Astrocyte of the hippocampus (primary cell): ENCODE measurements around the gene EIF2B2.

Source experiments
- DNase-seq: peaks from one replicate; pipeline ENCODE4 v3.0.0; 2011; ENCODE audit warnings: low read depth, low spot score

The EIF2B2 gene

GRCh38 chr14:75042035-75042434 lies 39.3 kb downstream of the EIF2B2 start:
- DNase-seq: peak; percentile 52

DNA sequence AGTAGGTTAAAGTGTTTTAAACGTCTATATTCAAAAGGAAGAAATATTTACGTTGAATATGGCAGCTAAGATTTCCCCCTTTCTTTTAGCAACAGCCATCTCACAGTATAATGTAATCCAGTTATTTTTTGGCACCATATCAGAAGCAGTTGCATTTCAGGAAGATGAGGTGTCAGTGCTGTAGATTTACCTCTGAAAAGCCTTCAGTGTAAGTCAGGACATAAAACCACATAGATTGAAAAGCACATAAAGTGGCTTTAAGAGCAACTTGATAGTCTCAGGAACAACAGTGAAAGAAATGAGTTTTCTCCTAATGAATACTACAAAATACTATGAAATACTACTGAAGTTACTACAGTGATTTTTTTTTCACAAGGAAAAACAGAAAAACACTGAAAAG lies 41.6 kb downstream of the EIF2B2 start:
- peak; percentile 68 for DNase-seq

- DNase-seq: no peak
These were observed 42.0 kb downstream of the EIF2B2 start for GRCh38 chr14:75044752-75045151.

DNA sequence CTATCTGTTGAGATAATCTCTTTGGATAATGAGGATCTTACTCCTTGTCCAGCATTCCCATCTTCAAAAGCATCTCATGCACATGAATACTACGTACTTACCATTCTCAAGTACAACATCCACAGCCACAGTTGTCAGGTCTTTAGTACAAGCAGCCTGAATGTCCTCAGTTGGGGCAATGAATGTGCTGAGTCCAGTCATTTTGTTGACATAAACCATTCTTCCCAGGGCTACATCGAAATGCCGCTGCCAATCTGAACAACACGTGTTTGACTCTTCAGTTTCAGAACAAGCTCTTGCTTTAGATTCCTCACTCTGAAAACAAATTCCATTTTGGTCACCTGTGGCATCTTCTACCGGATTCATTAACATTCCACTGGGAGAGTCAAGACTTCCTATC lies 43.6 kb downstream of the EIF2B2 start:
- no peak for DNase-seq

DNA sequence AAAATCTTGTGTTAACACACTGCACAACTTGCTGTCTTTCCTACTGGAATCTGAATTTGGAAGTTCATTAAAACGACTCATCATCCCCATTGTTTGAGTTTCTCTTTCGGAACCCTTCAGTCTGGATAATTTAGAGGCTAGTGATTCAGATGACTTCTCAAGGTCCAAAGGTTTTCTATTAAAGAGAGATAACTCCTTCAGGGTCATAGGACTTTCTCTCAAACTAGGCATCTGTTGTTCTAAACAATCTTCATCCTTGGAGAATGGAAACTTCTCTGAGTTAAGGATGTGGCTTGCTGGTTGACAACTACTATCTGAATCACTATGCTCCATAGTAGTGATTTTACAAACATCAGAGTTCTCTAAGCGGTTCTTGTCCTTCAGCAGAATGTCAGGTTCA lies 44.2 kb downstream of the EIF2B2 start:
- DNase-seq: no peak

DNA sequence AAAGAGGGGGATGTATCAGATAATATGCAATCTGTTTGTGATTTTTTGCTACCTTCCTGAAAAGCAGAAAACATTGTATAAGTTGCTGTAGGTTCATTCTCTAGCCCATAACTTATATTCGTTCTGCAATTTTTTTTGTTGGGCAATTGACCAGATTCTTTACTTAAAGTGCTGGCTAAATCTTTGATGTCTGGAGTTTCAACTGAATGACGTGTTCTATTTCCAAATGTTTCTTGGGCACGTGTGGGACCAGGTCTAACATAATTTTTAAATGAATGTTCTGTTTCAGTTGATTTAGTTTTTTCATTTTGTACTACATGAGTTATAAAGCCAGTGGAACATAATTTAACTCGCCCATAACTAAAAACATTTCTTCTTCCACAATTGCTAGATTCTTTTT lies 44.8 kb downstream of the EIF2B2 start:
- no peak for DNase-seq

DNA sequence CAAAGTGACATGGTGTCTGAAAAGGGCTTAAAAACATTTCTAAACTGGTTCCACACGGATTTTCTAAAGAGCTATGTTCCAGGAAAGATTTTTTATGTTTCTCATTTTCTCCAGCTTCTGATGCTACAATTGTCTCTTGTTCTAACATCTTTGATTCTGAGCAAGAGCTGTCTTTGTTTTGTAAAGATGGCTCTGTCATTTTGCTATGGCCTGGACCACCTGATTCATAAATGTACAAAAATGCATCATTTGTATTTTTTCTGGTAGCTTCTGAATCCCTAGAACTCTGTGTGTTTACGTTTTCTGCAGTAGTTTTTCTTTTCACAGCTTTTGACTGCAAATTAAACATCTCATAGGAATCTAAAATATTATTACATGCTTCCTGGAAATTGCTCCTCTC lies 45.4 kb downstream of the EIF2B2 start:
- DNase-seq: no peak

DNA sequence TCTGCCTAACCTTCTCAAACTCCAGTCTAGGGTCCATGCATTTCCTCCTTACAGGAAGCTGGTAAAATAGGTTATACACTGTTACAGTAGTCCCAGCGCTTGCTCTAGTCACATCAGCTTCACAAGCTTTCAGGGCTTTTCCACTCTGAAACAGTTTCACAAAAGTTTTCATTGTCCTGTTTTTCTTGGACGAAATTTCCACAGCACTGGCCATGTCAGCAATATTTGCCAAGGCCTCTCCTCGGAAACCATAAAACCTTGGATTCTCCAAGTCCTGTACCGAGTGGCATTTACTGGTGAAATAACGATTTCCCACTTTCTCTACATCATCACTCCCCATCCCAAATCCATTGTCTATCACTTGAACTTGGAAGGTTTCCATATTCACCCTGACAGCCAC lies 46.4 kb downstream of the EIF2B2 start:
- peak; percentile 39 for DNase-seq

GRCh38 chr14:75049731-75050201 lies 47.0 kb downstream of the EIF2B2 start:
- DNase-seq: no peak

GRCh38 chr14:75050852-75051555 lies 48.3 kb downstream of the EIF2B2 start, which contains the start of gene MLH3:
TSS of gene MLH3 (minus strand) at chr14:75051467. CDS start at chr14:75049655, 1,812 bp downstream.
- DNase-seq: peak; percentile 92

- no peak for DNase-seq
These were observed 48.8 kb downstream of the EIF2B2 start for GRCh38 chr14:75051556-75051899.

- DNase-seq: no peak
These were observed 50.9 kb downstream of the EIF2B2 start for GRCh38 chr14:75053396-75054291.

DNA sequence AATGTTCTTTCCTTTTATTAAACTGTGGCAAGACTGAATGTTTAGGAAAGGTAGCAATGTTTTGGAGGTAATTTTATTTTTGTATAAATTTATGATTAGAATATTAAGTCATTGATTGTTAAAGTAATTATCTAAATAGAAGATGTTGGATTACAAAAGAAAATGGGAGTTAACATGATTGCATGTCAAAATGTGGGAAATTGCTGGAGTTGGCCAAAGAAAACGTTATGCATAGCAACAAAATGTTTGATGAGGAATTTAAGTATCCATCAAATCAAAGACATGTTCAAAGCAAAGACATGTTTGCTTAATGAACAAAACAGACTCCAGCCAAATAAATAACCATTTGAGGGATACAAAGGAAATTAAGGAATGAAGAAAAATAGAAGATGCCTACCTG lies 51.7 kb downstream of the EIF2B2 start:
- DNase-seq: no peak

- no peak for DNase-seq
These were observed 56.9 kb downstream of the EIF2B2 start for GRCh38 chr14:75059642-75060041.

DNA sequence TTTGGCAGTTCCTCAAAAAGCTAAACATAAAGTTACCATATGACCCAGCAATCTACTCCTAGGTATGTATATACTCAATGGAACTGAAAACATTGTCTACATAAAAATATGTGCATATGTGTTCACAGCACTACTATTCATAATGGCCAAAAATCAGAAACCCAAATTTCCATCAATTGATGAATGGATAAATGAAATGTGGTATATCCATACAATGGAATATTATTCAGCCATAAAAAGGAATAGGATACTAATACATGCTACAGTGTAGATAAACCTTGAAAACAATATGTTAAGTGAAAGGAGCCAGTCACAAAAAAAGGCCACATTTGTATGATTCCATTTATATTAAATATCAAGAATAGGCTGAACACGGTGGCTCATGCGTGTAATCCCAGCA lies 57.7 kb downstream of the EIF2B2 start:
- no peak for DNase-seq
